GM21717 (cell line): ENCODE measurements around the gene LDLRAD3.
"Not testable (repeated sequence)": the region's sequence is repeated elsewhere in the genome, so short reads cannot be mapped to it uniquely, and the experiment has no call there.

Experiments used
- ATAC-seq: cut with Tn5 transposase; IDR thresholded peaks from one replicate; pipeline ENCODE4 v1.9.1; 2021; ENCODE audit warnings: mild to moderate bottlenecking, moderate library complexity; ENCODE audit not compliant: unreplicated experiment

Gene LDLRAD3

DNA sequence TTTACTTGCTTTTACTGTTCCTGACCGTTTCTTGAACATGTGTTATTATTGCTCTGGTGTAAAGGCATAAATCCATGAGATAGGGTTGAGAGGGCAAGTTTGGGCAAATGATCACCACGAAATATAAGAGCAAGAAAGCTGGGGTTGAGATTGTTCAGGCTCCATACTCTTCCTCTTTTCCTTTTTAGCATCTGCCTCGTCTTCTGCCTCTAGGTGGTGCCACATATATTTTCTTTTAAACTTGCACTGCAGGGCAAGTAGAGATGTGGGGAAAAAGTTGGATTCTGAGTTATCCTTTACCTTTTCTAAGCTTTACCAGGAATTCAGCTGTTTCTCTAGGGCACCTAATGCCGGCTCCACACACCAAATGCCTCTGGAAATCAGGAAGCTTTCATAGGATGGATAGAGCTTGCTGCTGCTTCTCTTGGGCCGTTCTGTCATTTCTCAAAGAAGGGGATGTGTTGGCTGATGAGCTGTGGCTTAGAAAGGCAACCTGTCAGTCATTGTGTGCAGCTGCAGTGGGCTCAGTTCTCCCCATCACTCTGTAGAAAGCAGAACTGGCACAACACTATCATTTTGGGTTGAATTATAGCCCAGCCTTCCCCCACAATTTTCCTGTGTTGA, 98.2 kb downstream of the LDLRAD3 start:
- no peak for ATAC-seq

DNA sequence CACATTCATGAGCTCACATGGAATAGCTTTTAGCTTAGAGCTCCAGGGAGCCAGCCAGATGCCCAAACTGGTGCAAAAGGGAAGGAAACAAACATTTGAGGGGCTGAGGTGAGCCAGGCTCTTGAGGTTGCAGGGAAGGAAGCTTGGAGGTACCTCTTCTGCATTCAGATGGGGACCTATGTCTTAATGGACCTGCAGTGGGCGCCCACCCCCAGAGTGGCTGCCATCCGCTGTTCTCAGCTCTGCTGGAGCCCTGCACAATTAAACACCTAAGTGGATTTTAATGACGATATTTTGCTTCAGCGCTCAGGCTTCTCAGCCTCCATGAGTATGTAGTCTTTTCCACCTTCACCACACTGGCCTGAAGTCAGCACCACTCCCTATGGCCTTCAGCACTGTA, 100.8 kb downstream of the LDLRAD3 start:
- ATAC-seq = no peak

DNA sequence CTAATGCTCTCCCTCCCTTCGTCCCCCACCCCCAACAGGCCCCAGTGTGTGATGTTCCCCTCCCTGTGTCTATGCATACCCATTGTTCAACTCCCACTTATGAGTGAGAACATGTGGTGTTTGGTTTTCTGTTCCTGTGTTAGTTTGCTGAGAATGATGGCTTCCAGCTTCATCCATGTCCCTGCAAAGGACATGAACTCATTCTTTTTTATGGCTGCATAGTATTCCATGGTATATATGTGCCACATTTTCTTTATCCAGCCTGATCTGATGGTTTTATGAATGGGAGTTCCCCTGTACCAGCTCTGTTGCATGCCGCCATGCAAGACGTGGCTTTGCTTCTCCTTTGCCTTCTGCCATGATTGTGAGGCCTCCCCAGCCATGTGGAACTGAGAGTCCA, 102.1 kb downstream of the LDLRAD3 start:
- ATAC-seq = not testable (repeated sequence)

DNA sequence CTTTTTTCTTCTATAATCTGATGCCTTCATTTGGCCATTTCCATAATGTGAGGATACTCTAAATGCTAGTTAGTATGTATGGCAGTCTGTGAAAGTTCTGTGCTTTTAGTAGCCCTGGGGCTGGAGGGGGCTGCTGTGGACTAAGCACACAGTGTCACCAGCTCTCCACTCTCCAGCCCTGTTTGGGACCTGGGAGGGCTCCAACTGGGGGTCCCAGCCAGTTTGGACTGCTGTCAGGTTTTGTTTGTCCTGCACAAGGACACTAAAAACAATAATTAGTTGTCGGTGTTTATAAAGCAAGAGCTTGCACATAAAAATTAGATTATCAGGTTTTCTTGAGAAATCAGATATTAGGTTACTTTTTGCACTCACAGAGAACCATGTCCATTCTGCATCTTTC, 103.1 kb downstream of the LDLRAD3 start:
- no peak for ATAC-seq

DNA sequence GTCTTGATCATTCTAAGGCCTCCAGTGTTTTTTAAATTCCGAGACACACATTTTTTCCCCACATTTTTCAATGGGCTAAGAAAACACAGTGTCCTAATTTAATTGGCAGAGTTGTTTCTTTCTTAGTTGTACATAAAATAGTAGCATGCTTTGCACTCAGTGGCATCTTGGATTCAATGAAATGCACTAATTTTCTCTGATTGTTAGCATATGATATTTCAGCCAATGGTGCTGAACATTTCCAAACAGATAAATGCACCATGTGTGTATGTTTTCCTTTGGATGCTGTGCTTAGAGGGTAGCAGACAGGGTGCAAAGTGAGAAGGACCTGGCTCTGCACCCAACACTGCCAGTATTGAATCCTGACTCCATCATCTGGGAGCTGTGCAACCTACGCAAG, 103.5 kb downstream of the LDLRAD3 start:
- no peak for ATAC-seq

DNA sequence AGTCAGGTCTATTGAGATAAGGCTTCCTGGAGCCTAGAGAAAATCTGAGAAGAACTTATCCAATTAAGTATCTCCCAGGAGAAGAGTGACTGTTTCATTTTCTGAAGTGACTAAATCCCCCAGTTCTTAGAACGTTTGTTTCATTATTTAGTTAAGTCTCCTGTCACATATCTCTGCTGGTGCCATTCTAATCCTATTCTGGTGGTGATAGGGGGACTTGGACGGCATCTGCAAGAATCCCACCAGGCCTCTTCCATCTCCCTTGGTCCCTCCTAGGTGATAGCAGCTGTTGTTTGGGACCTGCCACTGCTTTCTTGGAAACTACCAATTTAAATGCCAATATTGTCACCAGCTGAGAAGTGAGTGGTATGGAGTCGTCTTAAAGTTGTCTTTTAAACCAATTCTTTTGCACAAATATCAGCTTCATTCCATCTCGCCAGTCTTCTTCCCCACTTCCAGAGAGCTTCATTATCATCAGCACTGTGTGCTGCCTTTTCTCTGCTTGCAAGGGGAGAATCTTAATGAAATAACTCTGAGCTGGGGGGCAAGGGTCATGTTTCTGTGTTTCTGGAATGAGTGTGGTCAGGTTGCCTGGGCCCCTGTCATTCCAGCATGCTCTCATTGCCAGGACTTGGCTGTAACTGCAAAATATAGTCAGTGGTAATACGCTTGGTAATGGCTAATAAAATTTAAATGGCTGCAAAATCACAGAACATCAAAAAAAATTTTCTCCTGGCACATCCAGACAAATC, 104.8 kb downstream of the LDLRAD3 start:
- ATAC-seq = no peak

DNA sequence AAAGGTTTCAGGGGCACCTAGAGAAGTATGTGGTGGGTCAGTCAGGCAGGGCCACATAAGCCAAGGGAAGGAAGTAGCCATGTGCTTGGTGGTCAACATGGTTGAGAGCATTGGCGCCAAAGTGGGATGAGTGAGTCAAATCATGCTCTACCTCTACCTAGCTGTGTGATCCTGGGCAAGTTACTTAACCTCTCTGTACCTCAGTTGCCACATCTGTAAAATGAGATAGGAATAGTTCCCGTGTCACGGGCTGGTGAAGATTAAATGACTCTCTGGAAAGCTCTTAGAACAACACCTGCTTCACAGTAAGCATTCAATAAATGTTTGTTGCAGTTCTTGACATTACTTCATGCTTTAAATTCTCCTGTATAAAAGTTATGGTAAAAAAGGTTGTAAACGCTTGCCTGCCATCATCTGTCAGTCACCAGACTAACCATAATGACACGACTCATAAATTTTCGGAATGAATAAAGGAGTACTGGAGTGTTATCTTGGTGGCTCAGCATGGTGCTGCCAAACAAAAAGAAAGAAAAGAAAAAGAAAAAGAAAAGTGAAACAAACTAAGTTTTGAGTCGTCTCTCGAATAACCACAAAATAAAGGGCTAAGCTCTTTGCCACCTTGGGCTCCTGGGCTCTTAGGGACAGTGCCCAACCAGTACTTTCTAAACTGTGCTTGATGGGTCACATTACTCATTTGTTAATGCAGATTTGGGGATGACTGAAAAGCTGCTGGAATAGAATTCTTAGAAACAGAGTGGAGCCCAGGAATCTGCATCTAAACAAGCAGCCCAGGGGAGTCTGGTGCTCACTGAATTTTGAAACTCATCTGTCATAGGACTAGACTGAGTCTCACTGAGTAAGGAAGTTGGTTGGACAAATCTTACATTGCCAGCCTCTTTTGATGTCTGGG, 107.6 kb downstream of the LDLRAD3 start:
- no peak for ATAC-seq

DNA sequence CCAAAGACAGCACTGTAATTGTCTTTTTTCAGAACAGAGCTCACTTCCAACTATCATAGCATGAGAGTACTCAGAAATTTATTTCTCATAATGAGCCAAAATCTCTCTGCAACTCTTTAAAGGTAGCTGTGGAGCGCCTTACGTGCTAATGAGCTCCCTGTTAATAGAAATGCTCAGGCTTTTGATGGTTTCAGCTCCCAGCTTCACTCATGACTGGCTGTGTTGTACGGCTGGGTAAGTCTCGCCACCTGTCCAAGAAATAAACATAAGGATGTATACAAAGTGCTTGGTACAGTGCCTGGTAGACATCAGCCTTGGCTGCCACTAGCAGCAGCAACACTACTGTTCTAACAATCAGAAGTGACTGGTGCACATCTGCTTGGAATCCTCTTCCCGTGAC, 109.4 kb downstream of the LDLRAD3 start:
- ATAC-seq = no peak

DNA sequence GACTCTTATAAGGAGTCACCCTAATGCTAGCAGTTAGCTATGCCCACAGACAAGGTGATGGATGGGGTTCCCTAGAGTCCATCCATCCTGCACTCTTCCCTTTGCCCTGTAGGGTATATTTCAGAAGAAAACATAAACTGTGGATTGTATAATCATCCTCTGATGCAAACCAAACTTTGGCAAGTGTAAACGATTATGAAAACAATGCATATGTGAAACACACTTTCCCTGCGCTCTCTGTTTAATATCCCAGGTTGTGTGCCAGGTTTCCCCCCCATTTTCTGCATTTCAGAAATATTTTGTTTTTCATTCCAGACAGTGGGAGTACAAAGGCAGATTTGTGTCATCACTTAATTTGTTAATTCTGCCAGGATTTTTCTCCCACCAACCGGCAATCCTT, 110.0 kb downstream of the LDLRAD3 start:
- ATAC-seq = no peak

DNA sequence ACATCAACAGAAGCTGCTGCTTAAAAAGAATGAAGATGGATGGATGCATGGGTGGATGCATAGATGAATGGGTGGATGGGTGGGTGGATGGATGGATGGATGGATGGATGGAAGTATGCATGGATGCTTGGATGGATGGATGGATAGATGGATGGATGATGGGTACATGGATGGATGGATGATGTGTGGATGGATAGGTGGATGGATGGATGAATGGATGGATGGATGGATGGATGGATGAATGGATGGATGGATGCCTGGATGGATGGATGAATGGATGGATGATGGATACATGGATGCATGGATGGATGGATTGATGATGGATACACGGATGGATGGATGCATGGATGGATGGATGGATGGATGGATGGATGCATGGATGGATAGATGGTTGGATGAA, 110.8 kb downstream of the LDLRAD3 start:
- ATAC-seq = no peak

DNA sequence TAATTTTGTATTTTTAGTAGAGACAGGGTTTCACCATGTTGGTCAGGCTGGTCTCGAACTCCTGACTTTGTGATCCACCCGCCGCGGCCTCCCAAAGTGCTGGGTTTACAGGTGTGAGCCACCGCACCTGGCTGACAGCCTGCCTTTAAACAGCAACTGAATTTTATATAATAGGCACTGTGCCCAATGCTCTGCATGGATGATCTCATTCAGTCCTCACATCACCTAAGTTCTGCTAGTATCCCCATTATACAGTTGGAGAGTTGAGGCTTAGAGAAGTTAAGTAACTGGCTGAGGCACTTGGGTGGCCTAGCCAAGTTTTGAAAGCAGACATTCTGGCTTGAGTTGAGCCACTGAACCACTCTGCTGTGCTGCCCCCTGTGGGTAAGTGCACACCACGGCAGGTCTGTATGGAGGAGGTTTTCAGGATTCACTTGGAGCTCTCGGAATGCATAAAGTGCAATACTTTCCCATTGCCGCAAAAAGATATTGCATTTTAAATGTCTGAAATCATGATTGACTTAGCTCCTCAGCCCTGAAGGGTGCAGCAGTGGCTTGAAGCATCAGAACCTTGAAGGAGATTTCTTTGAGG, 112.4 kb downstream of the LDLRAD3 start:
- no peak for ATAC-seq

DNA sequence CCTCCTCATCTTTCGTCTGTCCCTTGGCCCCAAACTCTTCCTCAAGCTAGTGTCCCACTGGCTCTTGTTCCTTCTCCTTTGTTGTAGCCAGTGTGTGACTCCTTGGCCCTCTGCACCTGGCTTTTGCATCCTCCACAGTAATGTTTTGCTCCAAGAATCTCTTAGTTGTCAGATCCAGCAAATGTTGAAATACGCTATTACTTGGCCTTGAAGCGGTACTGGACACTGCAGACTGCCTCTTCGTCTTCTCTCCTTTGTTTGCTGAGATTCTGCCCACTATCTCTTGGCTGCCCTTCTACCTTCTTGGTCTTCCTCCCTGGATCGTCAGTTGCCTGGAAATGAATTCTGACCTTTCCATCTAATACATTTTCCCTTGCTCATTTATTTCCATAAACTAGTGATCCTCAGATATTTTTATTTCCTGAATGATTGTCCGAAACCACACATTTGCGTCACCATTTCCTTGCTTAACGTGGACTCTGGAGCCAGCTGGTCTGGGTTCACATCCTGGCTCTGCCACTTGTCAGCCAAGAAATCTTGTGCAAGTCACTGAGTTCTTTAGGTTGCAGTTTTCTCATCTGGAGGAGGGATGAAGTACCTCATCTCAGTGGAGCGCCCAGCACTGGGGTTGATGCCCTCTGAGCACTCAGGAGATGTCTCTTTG, 113.6 kb downstream of the LDLRAD3 start:
- no peak for ATAC-seq

DNA sequence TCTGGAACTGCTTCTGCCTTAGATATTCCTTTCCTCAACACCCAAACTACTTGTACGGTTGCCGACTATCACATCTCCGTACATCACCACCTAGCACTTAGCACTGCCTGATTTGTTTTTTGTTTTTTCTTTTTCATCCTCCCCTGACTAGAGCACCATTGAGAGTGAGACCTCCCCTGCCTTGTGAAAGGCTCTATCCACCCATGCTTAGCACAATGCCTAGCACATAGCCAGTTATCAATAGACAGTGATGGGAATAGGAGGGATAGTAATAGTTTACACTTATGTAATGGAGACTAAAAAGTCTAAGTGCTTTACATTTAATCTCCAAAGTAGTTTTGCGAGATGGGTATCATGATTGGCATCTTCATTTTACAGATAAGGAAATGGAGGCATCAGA, 115.8 kb downstream of the LDLRAD3 start:
- no peak for ATAC-seq

DNA sequence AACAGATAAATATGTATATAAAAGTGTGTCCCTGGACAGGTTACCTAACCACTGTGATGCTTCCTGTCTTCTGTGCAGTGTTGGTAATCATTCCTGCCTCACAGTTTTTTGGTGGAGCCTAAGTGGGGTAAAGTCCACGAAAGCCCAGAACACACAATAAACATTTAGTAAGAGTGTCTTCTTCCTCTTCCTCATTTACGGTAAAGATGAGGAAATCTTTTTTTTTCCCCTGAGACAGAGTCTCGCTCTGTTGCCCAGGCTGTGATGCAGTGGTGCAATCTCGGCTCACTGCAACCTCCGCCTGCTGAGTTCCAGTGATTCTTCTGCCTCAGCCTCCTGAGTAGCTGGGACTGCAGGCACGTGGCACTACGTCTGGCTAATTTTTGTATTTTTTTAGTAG, 117.1 kb downstream of the LDLRAD3 start:
- ATAC-seq = no peak

DNA sequence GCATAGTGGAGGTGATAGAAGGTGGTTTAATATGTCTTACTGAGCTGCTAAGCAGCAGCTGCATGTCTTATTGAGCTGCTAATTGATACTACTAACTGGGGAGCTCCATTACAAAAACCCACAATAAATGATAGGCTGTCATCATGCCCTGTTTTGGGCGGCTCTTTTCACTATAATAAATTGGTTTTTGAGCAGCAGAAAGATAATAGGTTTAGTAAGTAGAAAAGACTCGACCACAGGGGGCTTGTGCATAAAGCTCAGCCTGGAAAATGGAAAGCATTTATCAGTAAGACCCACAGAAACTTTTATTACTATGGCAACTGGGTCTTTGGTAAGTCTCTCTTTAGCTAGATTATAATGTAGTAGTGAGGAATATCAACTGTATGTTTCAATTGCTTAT, 117.6 kb downstream of the LDLRAD3 start:
- ATAC-seq = no peak

DNA sequence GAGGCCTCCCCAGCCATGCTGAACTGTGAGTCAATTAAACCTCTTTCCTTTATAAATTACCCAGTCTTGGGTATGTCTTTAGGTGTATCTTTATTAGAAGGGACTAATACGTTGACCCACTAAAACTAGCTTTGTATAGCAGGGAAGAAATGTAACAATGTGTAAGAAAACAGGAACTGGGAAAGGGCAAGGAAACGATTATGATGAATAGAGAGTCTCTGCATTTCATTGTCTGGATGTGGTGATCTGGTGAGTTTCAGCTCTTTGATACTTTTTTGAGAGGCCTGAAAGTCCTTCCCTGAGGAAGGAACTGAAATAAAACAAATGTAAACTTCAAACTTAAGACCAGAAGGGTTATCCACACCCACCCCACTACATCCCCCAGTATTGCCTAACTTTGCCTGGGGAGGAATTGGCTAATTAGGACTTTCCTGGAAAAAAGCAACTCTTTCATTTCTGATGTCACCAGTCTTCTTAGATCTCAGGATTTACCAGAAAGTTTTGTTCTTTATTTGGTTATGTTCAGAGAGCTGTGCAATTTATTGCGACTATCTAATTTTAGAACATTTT, 119.0 kb downstream of the LDLRAD3 start:
- ATAC-seq = no peak

DNA sequence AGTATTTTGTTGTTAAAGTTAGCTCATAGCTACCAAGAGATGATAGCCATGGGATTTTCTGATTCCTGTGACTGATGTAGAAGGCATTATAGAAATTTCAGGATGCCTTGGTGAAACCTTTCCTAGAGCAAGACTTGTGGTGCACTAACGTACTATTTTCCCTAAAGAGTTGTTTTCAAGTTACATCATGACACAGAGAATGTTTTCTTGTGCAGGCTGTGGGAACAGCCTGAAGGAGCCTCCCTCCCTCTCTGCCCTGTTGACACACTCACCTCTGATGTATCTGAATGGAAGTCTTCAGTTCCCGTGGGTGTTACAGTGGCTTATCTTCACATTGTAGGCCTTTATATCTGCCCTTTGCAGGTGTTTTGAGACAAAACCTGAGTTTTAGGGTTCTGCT, 121.6 kb downstream of the LDLRAD3 start:
- no peak for ATAC-seq

DNA sequence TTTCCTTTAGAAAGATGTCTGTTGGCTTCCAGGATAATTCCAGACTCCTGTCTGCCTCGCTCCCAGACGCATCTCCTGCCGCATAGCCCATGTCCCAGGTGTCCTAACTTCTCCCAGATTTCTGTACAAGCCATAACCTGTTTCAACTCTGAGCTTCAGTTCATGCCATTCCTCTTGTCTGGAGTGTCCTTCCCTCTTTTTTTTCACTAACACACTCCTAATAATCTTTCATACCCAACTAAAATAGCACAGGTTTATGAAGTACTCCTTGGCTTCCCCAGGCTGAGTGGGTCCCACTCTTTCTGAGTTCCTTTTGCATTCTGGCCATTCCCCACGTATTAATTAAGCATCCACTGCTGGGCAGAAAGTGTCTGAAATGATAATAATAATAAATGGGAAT, 123.0 kb downstream of the LDLRAD3 start:
- ATAC-seq = no peak

DNA sequence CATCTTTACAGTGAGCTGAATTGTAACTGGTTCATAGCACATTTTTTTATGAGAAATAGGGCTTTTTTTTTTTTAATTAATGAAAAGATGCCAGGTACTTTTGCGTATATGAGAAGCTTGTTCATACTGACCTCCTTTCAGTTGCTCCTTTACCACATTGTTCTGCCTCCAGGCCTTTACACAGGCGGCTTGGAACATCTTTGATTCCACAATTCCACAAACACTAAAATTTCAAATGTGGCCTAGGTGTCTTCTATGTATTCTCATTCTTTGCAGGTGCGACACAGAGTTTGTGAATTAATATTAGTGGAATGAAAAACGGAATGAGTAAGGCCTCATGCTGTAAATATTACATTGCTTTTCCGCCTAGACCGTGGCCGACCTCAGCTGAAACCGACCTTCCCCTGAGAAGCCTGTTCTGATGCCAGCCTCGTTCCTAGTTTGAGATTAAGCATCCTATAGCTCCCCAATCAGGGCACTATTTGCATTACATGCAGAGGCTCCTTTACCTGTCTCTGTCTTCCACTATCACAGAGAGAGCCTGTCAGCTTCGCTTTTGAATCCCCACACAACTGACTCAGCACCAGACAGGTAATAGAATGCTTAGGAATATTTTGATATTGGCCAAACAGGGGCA, 125.8 kb downstream of the LDLRAD3 start:
- ATAC-seq = no peak
